GM23248 (cell line): ENCODE results near the gene CACNB2. TPM values are rescaled to one million over a fixed set of nuclear protein-coding genes. Genes with fewer than 3 reads are reported as not detected.

Experiments used
- DNase-seq: peaks from one replicate; pipeline ENCODE4 v3.0.0-alpha.2; 2015
- H2AFZ ChIP-seq: fragments of 200-600 bp; sonication (generic); 2 replicates; pipeline ENCODE4 v1.6.1; 2016; ENCODE audit warnings: antibody characterized with exemption
- H3F3A ChIP-seq: fragments of 200-600 bp; sonication (generic); 2 replicates; pipeline ENCODE4 v1.6.1; 2016; ENCODE audit warnings: mild to moderate bottlenecking, antibody characterized with exemption, mixed run types; ENCODE audit not compliant: insufficient read depth
- H3K27ac ChIP-seq: fragments of 200-600 bp; sonication (generic); 2 replicates; pipeline ENCODE4 v1.5.1; 2016; ENCODE audit warnings: mild to moderate bottlenecking
- H3K27me3 ChIP-seq: fragments of 200-600 bp; sonication (generic); replicated peaks from 2 replicates; pipeline ENCODE4 v1.6.1; 2016; ENCODE audit warnings: mild to moderate bottlenecking; ENCODE audit not compliant: insufficient read depth
- H3K36me3 ChIP-seq: fragments of 200-600 bp; sonication (generic); 2 replicates; pipeline ENCODE4 v1.6.1; 2016; ENCODE audit warnings: low read depth, mild to moderate bottlenecking
- H3K4me1 ChIP-seq: fragments of 200-600 bp; sonication (generic); 2 replicates; pipeline ENCODE4 v1.6.1; 2016; ENCODE audit warnings: mild to moderate bottlenecking; ENCODE audit not compliant: insufficient read depth
- H3K4me2 ChIP-seq: fragments of 200-600 bp; sonication (generic); one replicate; pipeline ENCODE4 v1.6.1; 2016; ENCODE audit warnings: mild to moderate bottlenecking; ENCODE audit not compliant: unreplicated experiment
- H3K4me3 ChIP-seq: fragments of 200-600 bp; sonication (generic); 2 replicates; pipeline ENCODE4 v1.5.1; 2016; ENCODE audit warnings: mild to moderate bottlenecking
- H3K79me2 ChIP-seq: fragments of 200-600 bp; sonication (generic); 2 replicates; pipeline ENCODE4 v1.6.1; 2016; ENCODE audit warnings: mild to moderate bottlenecking; ENCODE audit not compliant: insufficient read depth
- H3K9ac ChIP-seq: fragments of 200-600 bp; sonication (generic); 2 replicates; pipeline ENCODE4 v1.6.1; 2016; ENCODE audit warnings: mild to moderate bottlenecking
- H3K9me2 ChIP-seq: fragments of 200-600 bp; sonication (generic); 2 replicates; pipeline ENCODE4 v1.6.1; 2016; ENCODE audit warnings: mixed run types, mild to moderate bottlenecking, moderate library complexity; ENCODE audit not compliant: insufficient read depth
- H3K9me3 ChIP-seq: fragments of 200-600 bp; sonication (generic); one replicate; pipeline ENCODE4 v1.6.1; 2017; ENCODE audit warnings: low read depth
- H4K20me1 ChIP-seq: fragments of 200-600 bp; sonication (generic); 2 replicates; pipeline ENCODE4 v1.6.0; 2016; ENCODE audit not compliant: insufficient read depth
- EZH2 ChIP-seq: fragments of 200-600 bp; sonication (generic); IDR thresholded peaks from 2 replicates; pipeline ENCODE4 v1.6.1; 2018; ENCODE audit warnings: antibody characterized with exemption, mild to moderate bottlenecking; ENCODE audit not compliant: insufficient read depth, poor library complexity, severe bottlenecking
- EZH2phosphoT487 ChIP-seq: fragments of 200-600 bp; sonication (generic); IDR thresholded peaks from 2 replicates; pipeline ENCODE4 v1.6.1; 2018; ENCODE audit warnings: antibody characterized with exemption, moderate library complexity, mild to moderate bottlenecking, low read depth; ENCODE audit not compliant: insufficient read depth
- WGBS, 2 experiments: methylation state at CpG; one replicate each; pipeline ENCODE4 v1.1.6; 2015 to 2017; ENCODE audit warnings: low lambda C conversion rate in 2 of 2, low coverage in 1 of 2; ENCODE audit errors: missing lambda C conversion rate in 2 of 2; 5-methylcytosine and 5-hydroxymethylcytosine counted together
- in situ Hi-C: fragments of 300-500 bp; cut with MboI; formaldehyde crosslinking; loops from 2 replicates; pipeline ENCODE4 v1.15.0; 2020
- polyA plus RNA-seq: library from polyadenylated mRNA; unstranded; fragments of >200 nt; fragmentation: Nextera tagmentation; extraction: Ambion mirVana; gene quantifications from 2 replicates; pipeline ENCODE4 v1.2.1, GENCODE V29; 2016
- total RNA-seq: library from RNA; depleted of rRNA; stranded (reverse); fragments of >200 nt; shearing (Covaris generic); gene quantifications from 2 replicates; pipeline ENCODE4 v1.2.3, GENCODE V29; 2014

The CACNB2 gene
- total and polyA plus RNA-seq, 2 experiments from 2014 or later: 0.31 to 0.32 TPM

DNA sequence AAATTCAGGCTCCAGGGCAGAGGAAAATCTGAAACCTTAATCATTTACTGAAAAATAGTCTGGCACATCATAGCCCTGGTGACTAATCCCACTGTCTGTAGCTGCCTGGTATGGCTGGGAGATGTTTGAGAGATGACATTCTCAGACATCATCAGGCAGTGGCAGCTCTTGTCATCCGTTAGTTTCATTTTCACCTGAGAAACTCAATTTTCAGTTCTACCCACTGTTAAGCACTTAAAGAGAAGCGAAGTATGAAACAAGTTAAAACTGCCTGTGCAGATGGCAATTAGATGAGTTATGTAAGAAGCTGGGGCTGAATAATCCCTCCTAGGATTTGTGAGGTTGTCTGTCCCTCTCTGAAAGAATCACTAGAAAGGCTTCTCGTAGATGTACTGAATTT, 361.0 kb downstream of the CACNB2 start:
- H3K79me2 ChIP-seq: no peaks in the 10 kb centered on the region
- H3K9me3 ChIP-seq: no peaks in the 10 kb centered on the region
- in situ Hi-C loops: no loop called here
- no peaks in the 10 kb centered on the region; the same call in 1 of the 2 replicates for H3K4me1 ChIP-seq
- peak overlapping the region; percentile 16 for H3K4me2 ChIP-seq
- no peaks in the 10 kb centered on the region for H3K9me2 ChIP-seq
- no peak overlapping the region for H3K9ac ChIP-seq
- peak; percentile 69 for DNase-seq
- H3K27ac ChIP-seq: no peak overlapping the region
- H3F3A ChIP-seq: no peaks in the 10 kb centered on the region
- H3K27me3 ChIP-seq: no peaks in the 10 kb centered on the region
- no peaks in the 10 kb centered on the region for H3K36me3 ChIP-seq
- 66 to 67% methylated on average over 3 of the region's 3 CpGs for WGBS, 2 experiments
- TF ChIP-seq EZH2 (no peak), EZH2phosphoT487 (no peak)
- peak overlapping the region; percentile 30; the same call in 1 of the 2 replicates for H2AFZ ChIP-seq
- H3K4me3 ChIP-seq: no peak overlapping the region
- H4K20me1 ChIP-seq: no peaks in the 10 kb centered on the region

DNA sequence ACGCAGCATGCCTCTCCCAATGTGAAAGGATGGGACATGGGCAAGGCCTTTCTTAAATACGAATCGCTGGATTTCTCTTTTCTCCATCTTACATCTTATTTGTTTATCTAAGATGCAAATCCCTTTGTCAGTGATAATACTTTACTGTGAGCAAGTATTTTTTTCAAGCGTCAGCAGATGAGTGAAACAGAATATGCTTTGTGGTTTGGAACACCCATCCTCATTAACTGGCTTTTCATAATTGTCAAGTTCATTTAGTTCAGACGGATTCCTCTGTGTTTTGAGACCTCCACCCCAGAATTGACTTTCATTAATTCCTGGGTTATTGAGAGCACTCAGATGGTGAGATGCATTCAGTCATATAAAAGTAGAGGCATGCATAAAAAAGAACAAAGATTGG, 361.4 kb downstream of the CACNB2 start:
- Histone ChIP-seq H3K27ac (no peak overlapping the region), H3K9me3 (no peaks in the 10 kb centered on the region), H3K36me3 (no peaks in the 10 kb centered on the region), H3K79me2 (no peaks in the 10 kb centered on the region), H4K20me1 (no peaks in the 10 kb centered on the region), H3K4me2 (no peak overlapping the region), H3K27me3 (no peaks in the 10 kb centered on the region), H3K4me3 (no peak overlapping the region), H3F3A (no peaks in the 10 kb centered on the region), H3K9me2 (no peaks in the 10 kb centered on the region), H2AFZ (0 out of 2 replicates have a peak overlapping the region, but pooled peaks have one; percentile 30), H3K9ac (no peak overlapping the region), H3K4me1 (no peaks in the 10 kb centered on the region; the same call in 1 of the 2 replicates)
- TF ChIP-seq EZH2phosphoT487 (no peak), EZH2 (no peak)
- WGBS, 2 experiments: 73 to 80% methylated on average over 5 of the region's 5 CpGs
- in situ Hi-C loops: no loop called here
- no peak for DNase-seq

GRCh38 chr10:18504161-18504560, 363.9 kb downstream of the CACNB2 start:
- WGBS, 2 experiments: 92 to 95% methylated on average over 5 of the region's 5 CpGs
- H2AFZ ChIP-seq: no peak overlapping the region
- TF ChIP-seq EZH2phosphoT487 (no peak), EZH2 (no peak)
- no peaks in the 10 kb centered on the region for H3K27me3 ChIP-seq
- H3K4me2 ChIP-seq: no peak overlapping the region
- no peaks in the 10 kb centered on the region for H4K20me1 ChIP-seq
- H3K9ac ChIP-seq: no peak overlapping the region
- no peaks in the 10 kb centered on the region; the same call in 1 of the 2 replicates for H3K4me1 ChIP-seq
- DNase-seq: no peak
- H3F3A ChIP-seq: no peaks in the 10 kb centered on the region
- in situ Hi-C loops: no loop called here
- H3K27ac ChIP-seq: no peak overlapping the region
- no peak overlapping the region for H3K4me3 ChIP-seq
- H3K79me2 ChIP-seq: no peaks in the 10 kb centered on the region
- H3K9me2 ChIP-seq: no peaks in the 10 kb centered on the region
- no peaks in the 10 kb centered on the region for H3K9me3 ChIP-seq
- no peaks in the 10 kb centered on the region for H3K36me3 ChIP-seq

DNA sequence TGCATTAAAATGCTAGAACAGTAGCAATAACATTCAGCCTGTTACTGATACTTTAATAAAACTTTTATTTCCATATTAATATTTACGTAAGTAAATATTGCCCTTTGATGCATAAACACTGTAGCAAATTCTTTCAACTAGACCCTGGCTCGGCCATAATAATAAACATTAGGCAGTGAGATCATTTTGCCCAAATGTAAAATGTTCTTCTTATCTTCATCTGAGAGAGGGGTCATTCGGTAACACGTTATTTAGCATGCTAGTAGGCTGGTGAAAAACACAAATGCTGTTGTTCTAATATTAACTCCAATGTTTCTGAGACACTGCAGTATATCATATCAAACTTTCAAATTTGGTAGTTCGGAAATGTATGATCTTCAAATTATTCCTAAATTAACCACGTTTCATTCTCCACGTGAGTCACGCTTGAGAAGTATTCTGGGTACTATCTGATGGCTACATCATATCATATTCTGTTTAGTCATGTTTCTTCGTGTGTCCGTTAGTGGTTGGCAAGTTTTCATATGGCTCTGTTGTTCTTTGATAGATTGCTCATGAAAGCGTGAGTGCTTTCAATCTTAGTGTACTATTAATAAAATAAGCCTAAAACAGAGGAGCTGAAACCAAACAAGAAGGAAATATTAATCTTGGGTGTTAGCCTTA, 365.4 kb downstream of the CACNB2 start:
- H4K20me1 ChIP-seq: no peaks in the 10 kb centered on the region
- no peak overlapping the region for H3K9ac ChIP-seq
- H3K4me1 ChIP-seq: no peaks in the 10 kb centered on the region; the same call in 1 of the 2 replicates
- H3K27me3 ChIP-seq: no peaks in the 10 kb centered on the region
- H3K4me2 ChIP-seq: no peak overlapping the region
- H3K27ac ChIP-seq: no peak overlapping the region
- WGBS, 2 experiments: 51 to 58% methylated on average over 11 of the region's 11 CpGs
- H3K36me3 ChIP-seq: no peaks in the 10 kb centered on the region
- no peaks in the 10 kb centered on the region for H3K9me3 ChIP-seq
- no peak overlapping the region for H3K4me3 ChIP-seq
- H3K79me2 ChIP-seq: no peaks in the 10 kb centered on the region
- H2AFZ ChIP-seq: no peak overlapping the region
- H3K9me2 ChIP-seq: no peaks in the 10 kb centered on the region
- DNase-seq: peak; percentile 53
- TF ChIP-seq EZH2: no peak
- in situ Hi-C loops: no loop called here
- H3F3A ChIP-seq: no peaks in the 10 kb centered on the region
